HCT116 (cell line): ENCODE results near the gene FAM222B. TPM values are rescaled to one million over a fixed set of nuclear protein-coding genes. Genes with fewer than 3 reads are reported as not detected.

ENCODE experiments used
- ATAC-seq: fragments of 200-7000 bp; cut with Tn5 transposase; 2 replicates; pipeline ENCODE4 v1.9.1; 2020; ENCODE audit warnings: mild to moderate bottlenecking, moderate library complexity
- BruUV-seq: library from RNA; stranded (reverse); fragments of 400-500 nt; replicated peaks from 2 replicates; lab custom pipeline; 2021; lab: Mats Ljungman, UMichigan
- CTCF ChIA-PET: fragments of 300-600 bp; sonication (Branson Sonifier 250); formaldehyde crosslinking; loops from one replicate; lab custom pipeline; 2021; ENCODE audit warnings: antibody characterized with exemption; lab: Charles Lee
- POLR2A ChIA-PET: fragments of 300-600, 350-600 bp; sonication (Branson Sonifier 250); formaldehyde crosslinking; loops from one replicate; lab custom pipeline; 2021; ENCODE audit warnings: antibody characterized with exemption; lab: Charles Lee
- RAD21 ChIA-PET, 2 experiments: fragments of 300-600 bp; sonication (Branson Sonifier 250); formaldehyde crosslinking; loops; one replicate each; lab custom pipeline; 2023; ENCODE audit warnings: low total read pairs in 2 of 2; ENCODE audit not compliant: uncharacterized antibody in 2 of 2, unreplicated experiment in 2 of 2, low non-redundant PET in 1 of 2; lab: Charles Lee
- DNase-seq: peaks from one replicate; pipeline ENCODE4 v3.0.0-alpha.2; 2010; ENCODE audit warnings: low read depth, low spot score
- H2AFZ ChIP-seq: fragments of 200-600 bp; shearing (Covaris generic), sonication (generic); 2 replicates; pipeline ENCODE4 v1.6.1; 2017; ENCODE audit warnings: low read depth, mixed run types, mixed read lengths, antibody characterized with exemption, low read length; ENCODE audit not compliant: poor library complexity, severe bottlenecking
- H3K27ac ChIP-seq: 2 replicates; pipeline ENCODE4 v1.5.1; 2012; ENCODE audit warnings: low read depth, low read length
- H3K27me3 ChIP-seq: fragments of 200-600 bp; sonication (generic); 2 replicates; pipeline ENCODE4 v1.6.1; 2016; ENCODE audit warnings: mixed run types, low read length, mixed read lengths; ENCODE audit not compliant: insufficient read depth
- H3K36me3 ChIP-seq, 2 experiments: fragments of 200-500 bp in 1 of 2; fragments of 200-600 bp in 1 of 2; sonication (Bioruptor generic) in 1 of 2; sonication (generic) in 1 of 2; 2 replicates each; pipeline versions ENCODE4 v1.5.1 to v1.6.1; 2014 to 2016; ENCODE audit warnings: low read length in 2 of 2, inconsistent platforms in 1 of 2, mixed read lengths in 1 of 2, mixed run types in 1 of 2; ENCODE audit not compliant: insufficient read depth in 2 of 2, control insufficient read depth in 1 of 2
- H3K4me1 ChIP-seq, 2 experiments: fragments of 200-600 bp in 1 of 2; sonication (generic) in 1 of 2; 2 replicates each; pipeline versions ENCODE4 v1.5.1 to v1.6.1; 2012 to 2017; ENCODE audit warnings: low read length in 2 of 2, inconsistent platforms in 1 of 2, mild to moderate bottlenecking in 1 of 2, mixed read lengths in 1 of 2, mixed run types in 1 of 2, moderate library complexity in 1 of 2; ENCODE audit not compliant: insufficient read depth in 2 of 2, control insufficient read depth in 1 of 2
- H3K4me2 ChIP-seq: fragments of 200-600 bp; sonication (generic); 2 replicates; pipeline ENCODE4 v1.6.1; 2017; ENCODE audit warnings: mixed run types, low read length, mixed read lengths
- H3K4me3 ChIP-seq, 2 experiments: fragments of 200-600 bp in 1 of 2; sonication (generic) in 1 of 2; replicated peaks in 1 of 2; 2 replicates each; pipeline ENCODE4 v1.5.1; 2011 to 2016; ENCODE audit warnings: low read length in 2 of 2, control low read depth in 1 of 2, low read depth in 1 of 2, mild to moderate bottlenecking in 1 of 2, mixed read lengths in 1 of 2, mixed run types in 1 of 2
- H3K79me2 ChIP-seq: fragments of 200-600 bp; sonication (generic); 2 replicates; pipeline ENCODE4 v1.6.1; 2017; ENCODE audit warnings: mild to moderate bottlenecking, mixed run types, low read length, moderate library complexity, mixed read lengths; ENCODE audit not compliant: insufficient read depth
- H3K9ac ChIP-seq: fragments of 200-600 bp; sonication (generic); 2 replicates; pipeline ENCODE4 v1.6.1; 2016; ENCODE audit warnings: low read length, mixed read lengths
- H3K9me2 ChIP-seq: fragments of 200-600 bp; sonication (generic), shearing (Covaris generic); 2 replicates; pipeline ENCODE4 v1.6.1; 2017; ENCODE audit warnings: mixed run types, mild to moderate bottlenecking, moderate library complexity; ENCODE audit not compliant: insufficient read depth
- H3K9me3 ChIP-seq, 2 experiments: fragments of 200-500 bp in 1 of 2; fragments of 200-600 bp in 1 of 2; sonication (Bioruptor generic) in 1 of 2; sonication (generic) in 1 of 2; 2 replicates each; pipeline ENCODE4 v1.6.1; 2014 to 2017; ENCODE audit warnings: low read length in 2 of 2, mixed read lengths in 2 of 2, inconsistent platforms in 1 of 2, low read depth in 1 of 2, mild to moderate bottlenecking in 1 of 2, mixed run types in 1 of 2, moderate library complexity in 1 of 2; ENCODE audit not compliant: control insufficient read depth in 1 of 2, insufficient read depth in 1 of 2
- H4K20me1 ChIP-seq: fragments of 200-600 bp; sonication (generic), shearing (Covaris generic); 2 replicates; pipeline ENCODE4 v1.6.1; 2017; ENCODE audit warnings: mixed run types, mild to moderate bottlenecking, moderate library complexity; ENCODE audit not compliant: insufficient read depth
- CBX3 ChIP-seq: IDR thresholded peaks from 2 replicates; pipeline ENCODE4 v1.6.1; 2012; ENCODE audit warnings: low read depth
- CTCF ChIP-seq, 3 experiments: fragments of 200-600 bp in 1 of 3; sonication (generic) in 1 of 3; IDR thresholded peaks in 2 of 3; conservative IDR thresholded peaks in 1 of 3; 2 replicates each; pipeline ENCODE4 v1.5.1; 2012 to 2017; ENCODE audit warnings: low read depth in 2 of 3, low read length in 2 of 3, antibody characterized with exemption in 1 of 3, borderline replicate concordance in 1 of 3, control low read depth in 1 of 3, mild to moderate bottlenecking in 1 of 3, mixed read lengths in 1 of 3, mixed run types in 1 of 3, moderate library complexity in 1 of 3; ENCODE audit not compliant: insufficient read depth in 1 of 3
- EGR1 ChIP-seq: IDR thresholded peaks from 2 replicates; pipeline ENCODE4 v1.6.1; 2012; ENCODE audit warnings: low read depth
- ELF1 ChIP-seq: IDR thresholded peaks from 2 replicates; pipeline ENCODE4 v1.6.1; 2012; ENCODE audit warnings: low read depth, borderline replicate concordance
- EZH2 ChIP-seq: fragments of 200-600 bp; sonication (generic); IDR thresholded peaks from 2 replicates; pipeline ENCODE4 v1.6.1; 2017; ENCODE audit warnings: antibody characterized with exemption, mixed run types
- FOSL1 ChIP-seq: IDR thresholded peaks from 2 replicates; pipeline ENCODE4 v1.6.1; 2012; ENCODE audit warnings: low read depth
- JUND ChIP-seq: IDR thresholded peaks from 2 replicates; pipeline ENCODE4 v1.6.1; 2012
- MAX ChIP-seq: IDR thresholded peaks from 2 replicates; pipeline ENCODE4 v1.6.1; 2012
- POLR2AphosphoS5 ChIP-seq: IDR thresholded peaks from 2 replicates; pipeline ENCODE4 v1.6.1; 2011; ENCODE audit warnings: mild to moderate bottlenecking, low read depth, low read length, moderate library complexity
- RAD21 ChIP-seq: IDR thresholded peaks from 2 replicates; pipeline ENCODE4 v1.6.1; 2012; ENCODE audit warnings: low read depth, mild to moderate bottlenecking
- REST ChIP-seq: IDR thresholded peaks from 2 replicates; pipeline ENCODE4 v1.6.1; 2012; ENCODE audit warnings: low read depth
- SIN3A ChIP-seq: IDR thresholded peaks from 2 replicates; pipeline ENCODE4 v1.6.1; 2012; ENCODE audit warnings: low read depth
- SP1 ChIP-seq: IDR thresholded peaks from 2 replicates; pipeline ENCODE4 v1.6.1; 2012; ENCODE audit warnings: low read depth
- intact Hi-C: fragments of 100-400 bp; cut with micrococcal nuclease; formaldehyde crosslinking; loops from 2 replicates; pipeline ENCODE4 v1.10.0; 2022
- total RNA-seq: library from RNA; stranded (reverse); gene quantifications from one replicate; pipeline ENCODE4 v1.2.1, GENCODE V29; 2021; ENCODE audit not compliant: unreplicated experiment

FAM222B gene
- total RNA-seq, 1 experiment from 2014 or later, result 22.7 TPM

GRCh38 chr17:28737770-28738679 is 104.6 kb downstream of the FAM222B start:
- H3K27me3 ChIP-seq, result no peaks in the 10 kb centered on the region
- no peaks in the 10 kb centered on the region for H3K9me3 ChIP-seq
- no peak overlapping the region for H2AFZ ChIP-seq
- DNase-seq (no peak), ATAC-seq (no peak)
- ChIA-PET RAD21 (no interaction called here), POLR2A (no interaction called here), CTCF (no interaction called here)
- H4K20me1 ChIP-seq, result no peaks in the 10 kb centered on the region
- H3K27ac ChIP-seq, result peak overlapping the region; percentile 22; the same call in 1 of the 2 replicates
- peaks cover 22 to 33% of the 10 kb centered on the region in 2 experiments for H3K4me1 ChIP-seq
- no peak overlapping the region for H3K4me2 ChIP-seq
- H3K9ac ChIP-seq, result no peak overlapping the region
- intact Hi-C loops, result no loop called here
- H3K9me2 ChIP-seq, result no peaks in the 10 kb centered on the region
- H3K36me3 ChIP-seq, result no peaks in the 10 kb centered on the region
- H3K79me2 ChIP-seq, result no peaks in the 10 kb centered on the region
- BruUV-seq, result no TSS peak
- peak; percentile 67 for TF ChIP-seq MAX
- no peak for TF ChIP-seq FOSL1
- no peak overlapping the region for H3K4me3 ChIP-seq

- ATAC-seq (no peak), DNase-seq (no peak)
- Histone ChIP-seq H3K27ac (no peak overlapping the region; the same call in 1 of the 2 replicates), H3K4me3 (no peak overlapping the region), H3K4me1 (peaks cover 19 to 26% of the 10 kb centered on the region in 2 experiments), H4K20me1 (no peaks in the 10 kb centered on the region), H3K4me2 (no peak overlapping the region), H2AFZ (no peak overlapping the region), H3K9me3 (no peaks in the 10 kb centered on the region), H3K27me3 (no peaks in the 10 kb centered on the region), H3K36me3 (no peaks in the 10 kb centered on the region), H3K9me2 (no peaks in the 10 kb centered on the region), H3K9ac (no peak overlapping the region), H3K79me2 (no peaks in the 10 kb centered on the region)
- RAD21 ChIA-PET, result no interaction called here
- no TSS peak for BruUV-seq
- CTCF ChIA-PET, result no interaction called here
- POLR2A ChIA-PET, result no interaction called here
- intact Hi-C loops, result no loop called here
- TF ChIP-seq RAD21 (no peak), MAX (no peak), ELF1 (no peak), EZH2 (no peak), CTCF (IDR thresholded peaks at IDR 0.05 in 2 of 3, conservative IDR thresholded peaks at IDR 0.05 in 1 of 3; ENCODE audit: borderline replicate concordance in 1 of 3, insufficient read depth in 1 of 3, low read depth in 2 of 3, low read length in 2 of 3) (no peak), JUND (no peak), SIN3A (no peak), POLR2AphosphoS5 (no peak), EGR1 (no peak), REST (no peak), CBX3 (no peak), SP1 (no peak)
Measured at GRCh38 chr17:28737316-28737715, 105.3 kb downstream of the FAM222B start.
